Gastroesophageal sphincter (tissue), 4 donors: ENCODE measurements around the gene SUSD2. TPM values are rescaled to one million over a fixed set of nuclear protein-coding genes. Genes with fewer than 3 reads are reported as not detected.

Source experiments
- ATAC-seq: fragments of 150-250 bp; one replicate; pipeline ENCODE4 v1.9.1; 2016; ENCODE audit warnings: mild to moderate bottlenecking, moderate library complexity
- H3K27ac ChIP-seq, 4 donors: fragments of 200-600 bp; sonication (generic) in 3 of 4; 1 replicate in 3 of 4; 2 replicates in 1 of 4; pipeline ENCODE4 v1.5.1; 2016 to 2019
- H3K27me3 ChIP-seq: fragments of 200-600 bp; sonication (generic); one replicate; pipeline ENCODE4 v1.5.1; 2019
- H3K36me3 ChIP-seq, 2 donors: fragments of 200-600 bp; sonication (generic); one replicate each; pipeline ENCODE4 v1.5.1; 2019; ENCODE audit warnings: control low read depth in 1 of 2
- H3K4me1 ChIP-seq, 3 donors: fragments of 200-600 bp; sonication (generic); 1 replicate in 2 of 3; 2 replicates in 1 of 3; pipeline ENCODE4 v1.5.1; 2016 to 2019; ENCODE audit warnings: control low read depth in 2 of 3
- H3K4me3 ChIP-seq, 2 donors: fragments of 200-600 bp; sonication (generic); one replicate each; pipeline ENCODE4 v1.5.1; 2019; ENCODE audit warnings: mild to moderate bottlenecking in 1 of 2, moderate library complexity in 1 of 2
- H3K9me3 ChIP-seq, 3 donors: fragments of 200-600 bp; sonication (generic); one replicate each; pipeline ENCODE4 v1.5.1; 2017 to 2019; ENCODE audit warnings: control low read depth in 2 of 3
- CTCF ChIP-seq, 4 experiments: fragments of 200-600 bp in 2 of 4; fragments of 450-650 bp in 2 of 4; sonication (generic) in 1 of 4; IDR thresholded peaks; one replicate each; pipeline ENCODE4 v1.5.1; 2017 to 2019; ENCODE audit warnings: antibody characterized with exemption in 4 of 4, mild to moderate bottlenecking in 2 of 4, moderate library complexity in 2 of 4
- EP300 ChIP-seq: sonication (generic); formaldehyde crosslinking; IDR thresholded peaks from one replicate; pipeline ENCODE4 v1.6.1; 2017; ENCODE audit warnings: antibody characterized with exemption, mild to moderate bottlenecking
- POLR2A ChIP-seq, 2 donors: fragments of 450-650 bp; IDR thresholded peaks; one replicate each; pipeline ENCODE4 v1.6.1; 2017; ENCODE audit warnings: antibody characterized with exemption in 2 of 2, mild to moderate bottlenecking in 2 of 2, moderate library complexity in 1 of 2
- POLR2AphosphoS5 ChIP-seq: sonication (generic); formaldehyde crosslinking; IDR thresholded peaks from one replicate; pipeline ENCODE4 v1.6.1; 2017; ENCODE audit warnings: antibody characterized with exemption
- WGBS, 2 donors: methylation state at CpG; one replicate each; pipeline ENCODE4 v1.1.5; 2018; ENCODE audit warnings: low coverage in 1 of 2; 5-methylcytosine and 5-hydroxymethylcytosine counted together
- total RNA-seq, 4 donors: library from RNA; depleted of rRNA; stranded (reverse); fragments of >200 nt; gene quantifications; one replicate each; pipeline ENCODE4 v1.1.0, GENCODE V29; 2016

Gene SUSD2
- total RNA-seq, 4 donors from 2014 or later = 2.4 to 5.0 (median 4.4) TPM

- whole genome bisulfite sequencing, 2 donors = 92 to 94% methylated on average over 3 to 5 of the region's 34 CpGs
- Histone ChIP-seq H3K36me3 (peaks cover 0 to 29% of the 10 kb centered on the region in 2 donors), H3K9me3 (no peaks in the 10 kb centered on the region), H3K4me1 (peaks cover 0 to 28% (median 5%) of the 10 kb centered on the region in 3 donors), H3K27me3 (no peaks in the 10 kb centered on the region), H3K4me3 (no peak overlapping the region), H3K27ac (no peak overlapping the region)
- ATAC-seq = no peak
- no peak for TF ChIP-seq CTCF (IDR thresholded peaks at IDR 0.05)
- TF ChIP-seq POLR2A (IDR thresholded peaks at IDR 0.05) = no peak
- no peak for TF ChIP-seq EP300
- no peak for TF ChIP-seq POLR2AphosphoS5
Measured at GRCh38 chr22:24186892-24187670, 5.8 kb downstream of the SUSD2 start.

- Histone ChIP-seq H3K9me3 (no peaks in the 10 kb centered on the region), H3K4me1 (peaks cover 0 to 19% (median 4%) of the 10 kb centered on the region in 3 donors), H3K36me3 (peaks cover 0 to 29% of the 10 kb centered on the region in 2 donors), H3K27me3 (no peaks in the 10 kb centered on the region), H3K4me3 (no peak overlapping the region), H3K27ac (no peak overlapping the region)
- no peak for TF ChIP-seq POLR2AphosphoS5
- no peak for TF ChIP-seq POLR2A (IDR thresholded peaks at IDR 0.05)
- TF ChIP-seq CTCF (IDR thresholded peaks at IDR 0.05) = no peak
- TF ChIP-seq EP300 = no peak
- ATAC-seq = no peak
- 95% methylated on average over 4 of the region's 37 CpGs; no CpG with 5 or more reads in 1 of the 2 donors for WGBS, 2 donors
Measured at GRCh38 chr22:24187731-24188644, 6.7 kb downstream of the SUSD2 start.

- H3K27ac ChIP-seq = no peak overlapping the region
- no peaks in the 10 kb centered on the region for H3K27me3 ChIP-seq
- no peak for ATAC-seq
- TF ChIP-seq POLR2AphosphoS5 (no peak), POLR2A (IDR thresholded peaks at IDR 0.05) (no peak), EP300 (no peak), CTCF (IDR thresholded peaks at IDR 0.05) (no peak)
- peaks cover 0 to 29% of the 10 kb centered on the region in 2 donors for H3K36me3 ChIP-seq
- no peak overlapping the region for H3K4me3 ChIP-seq
- H3K4me1 ChIP-seq = peaks cover 0 to 19% (median 4%) of the 10 kb centered on the region in 3 donors
- 70% methylated on average over 2 of the region's 17 CpGs; no CpG with 5 or more reads in 1 of the 2 donors for WGBS, 2 donors
- no peaks in the 10 kb centered on the region for H3K9me3 ChIP-seq
Measured at GRCh38 chr22:24188705-24189248, 7.5 kb downstream of the SUSD2 start.

- peak; percentile 87 for ATAC-seq
- WGBS, 2 donors = 0% methylated on average over 2 of the region's 23 CpGs; no CpG with 5 or more reads in 1 of the 2 donors
- peaks cover 0 to 19% (median 4%) of the 10 kb centered on the region in 3 donors for H3K4me1 ChIP-seq
Measured at GRCh38 chr22:24189249-24190158, 8.2 kb downstream of the SUSD2 start.

More at GRCh38 chr22:24189249-24190158, 8.2 kb downstream of the SUSD2 start:
- no peaks in the 10 kb centered on the region for H3K27me3 ChIP-seq
- peaks cover 0 to 29% of the 10 kb centered on the region in 2 donors for H3K36me3 ChIP-seq
- no peak overlapping the region for H3K4me3 ChIP-seq
- H3K27ac ChIP-seq = no peak overlapping the region
- no peaks in the 10 kb centered on the region for H3K9me3 ChIP-seq
- TF ChIP-seq CTCF (IDR thresholded peaks at IDR 0.05) (peak in 3 of 4 experiments; percentile 88 to 92 (median 91)), POLR2A (IDR thresholded peaks at IDR 0.05) (no peak)
